ENCODE data around the gene MCUB.

The MCUB gene

DNA sequence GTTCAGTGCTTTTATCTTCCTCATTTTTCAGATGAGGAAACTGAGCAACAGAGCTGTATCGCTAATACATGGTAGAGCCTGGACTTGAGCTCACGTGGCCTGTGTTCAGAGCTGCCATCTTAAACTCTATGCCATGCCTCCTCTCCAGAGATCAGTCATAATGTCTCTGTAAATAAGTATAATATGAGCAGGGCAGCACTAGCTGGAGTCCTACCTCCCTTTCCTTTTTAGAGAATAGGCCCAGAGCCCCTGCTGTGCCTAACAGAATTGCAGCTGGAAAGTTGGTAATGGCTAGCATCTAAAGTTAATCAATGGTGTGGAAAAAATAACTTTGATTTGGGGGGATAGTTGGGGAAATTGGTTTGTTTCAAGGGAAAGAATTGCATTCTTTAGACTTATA is 122.8 kb downstream of the MCUB start:
- H3K4me3 ChIP-seq (ENCODE audit: low read depth, low read length), result no peak overlapping the region
- ChIA-PET POLR2A (no interaction called here), CTCF (interaction anchor here (0.9 kb wide), 1 partner anchor 256 kb away, joined by 5 read pairs; no protein-coding TSS in a partner anchor)
- no peak overlapping the region for H3K27ac ChIP-seq (ENCODE audit: extremely low read depth, low read depth, low read length)
- TF ChIP-seq ZNF549 (tag by site-specific recombination; IDR thresholded peaks at IDR 0.05), result peak; percentile 30; the same call in 1 of the 2 replicates
- no peak for TF ChIP-seq ZNF558 (tag by site-specific recombination; IDR thresholded peaks at IDR 0.05)
- H3K36me3 ChIP-seq (ENCODE audit: control insufficient read depth in 2 of 2, insufficient read depth in 1 of 2, low read length in 2 of 2), result peaks cover 0 to 30% of the 10 kb centered on the region in 2 experiments; a peak in 1 of 3 replicates
- H3K9me3 ChIP-seq (ENCODE audit: control insufficient read depth, insufficient read depth, low read depth, low read length), result no peaks in the 10 kb centered on the region
- no peaks in the 10 kb centered on the region for H3K4me1 ChIP-seq (ENCODE audit: control insufficient read depth, insufficient read depth, low read length)

DNA sequence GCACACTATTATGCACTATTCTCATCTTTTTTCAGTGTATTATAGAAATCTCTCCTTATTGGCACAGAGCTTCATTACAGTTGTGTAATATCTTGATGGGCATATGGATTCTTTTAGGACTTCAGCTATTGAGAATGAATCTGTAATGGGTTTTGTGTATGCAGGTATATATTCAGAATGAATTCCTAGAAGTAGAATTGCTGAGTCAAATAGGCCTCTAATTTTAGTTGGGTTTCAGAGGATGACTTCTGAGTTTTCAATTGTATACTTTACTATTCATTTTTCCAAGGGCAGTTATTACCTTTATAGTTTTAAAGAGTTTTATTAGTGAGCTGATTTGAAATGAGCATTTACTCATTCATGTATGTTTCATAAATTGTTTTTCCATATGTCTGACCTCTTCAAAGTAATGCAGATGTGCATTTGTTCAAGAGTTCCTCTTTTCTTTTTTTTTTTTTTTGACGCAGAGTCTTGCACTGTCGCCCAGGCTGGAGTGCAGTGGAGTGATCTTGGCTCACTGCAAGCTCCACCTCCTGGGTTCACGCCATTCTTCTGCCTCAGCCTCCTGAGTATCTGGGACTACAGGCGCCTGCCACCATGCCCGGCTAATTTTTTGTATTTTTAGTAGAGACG is 123.7 kb downstream of the MCUB start:
- no peak overlapping the region for H3K4me3 ChIP-seq (ENCODE audit: low read depth, low read length)
- no peaks in the 10 kb centered on the region for H3K4me1 ChIP-seq (ENCODE audit: control insufficient read depth, insufficient read depth, low read length)
- TF ChIP-seq ZFP41 (tag by site-specific recombination; IDR thresholded peaks at IDR 0.05; ENCODE audit: borderline replicate concordance) (no peak), ZNF174 (tag by site-specific recombination; IDR thresholded peaks at IDR 0.05) (no peak), ZBTB17 (tag by site-specific recombination; IDR thresholded peaks at IDR 0.05) (no peak), AEBP2 (tag by site-specific recombination; IDR thresholded peaks at IDR 0.05; ENCODE audit: borderline replicate concordance) (no peak), ZNF324 (tag by site-specific recombination; IDR thresholded peaks at IDR 0.05) (no peak), FEZF1 (tag by site-specific recombination; IDR thresholded peaks at IDR 0.05) (no peak), ZNF701 (tag by site-specific recombination; IDR thresholded peaks at IDR 0.05) (no peak), ZNF843 (tag by site-specific recombination; IDR thresholded peaks at IDR 0.05) (no peak), ZNF311 (tag by site-specific recombination; IDR thresholded peaks at IDR 0.05; ENCODE audit: borderline replicate concordance) (no peak), ZNF837 (tag by site-specific recombination; IDR thresholded peaks at IDR 0.05) (no peak)
- TF ChIP-seq, protein P1, sequence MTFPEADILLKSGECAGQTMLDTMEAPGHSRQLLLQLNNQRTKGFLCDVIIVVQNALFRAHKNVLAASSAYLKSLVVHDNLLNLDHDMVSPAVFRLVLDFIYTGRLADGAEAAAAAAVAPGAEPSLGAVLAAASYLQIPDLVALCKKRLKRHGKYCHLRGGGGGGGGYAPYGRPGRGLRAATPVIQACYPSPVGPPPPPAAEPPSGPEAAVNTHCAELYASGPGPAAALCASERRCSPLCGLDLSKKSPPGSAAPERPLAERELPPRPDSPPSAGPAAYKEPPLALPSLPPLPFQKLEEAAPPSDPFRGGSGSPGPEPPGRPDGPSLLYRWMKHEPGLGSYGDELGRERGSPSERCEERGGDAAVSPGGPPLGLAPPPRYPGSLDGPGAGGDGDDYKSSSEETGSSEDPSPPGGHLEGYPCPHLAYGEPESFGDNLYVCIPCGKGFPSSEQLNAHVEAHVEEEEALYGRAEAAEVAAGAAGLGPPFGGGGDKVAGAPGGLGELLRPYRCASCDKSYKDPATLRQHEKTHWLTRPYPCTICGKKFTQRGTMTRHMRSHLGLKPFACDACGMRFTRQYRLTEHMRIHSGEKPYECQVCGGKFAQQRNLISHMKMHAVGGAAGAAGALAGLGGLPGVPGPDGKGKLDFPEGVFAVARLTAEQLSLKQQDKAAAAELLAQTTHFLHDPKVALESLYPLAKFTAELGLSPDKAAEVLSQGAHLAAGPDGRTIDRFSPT (tag by site-specific recombination; IDR thresholded peaks at IDR 0.05), result no peak
- POLR2A ChIA-PET, result no interaction called here
- CTCF ChIA-PET, result interaction anchor here (0.9 kb wide), 1 partner anchor 257 kb away, joined by 5 read pairs; no protein-coding TSS in a partner anchor
- peaks cover 0 to 35% of the 10 kb centered on the region in 2 experiments; a peak in 2 of 3 replicates for H3K36me3 ChIP-seq (ENCODE audit: control insufficient read depth in 2 of 2, insufficient read depth in 1 of 2, low read length in 2 of 2)
- H3K27ac ChIP-seq (ENCODE audit: extremely low read depth, low read depth, low read length), result no peak overlapping the region
- no peaks in the 10 kb centered on the region for H3K9me3 ChIP-seq (ENCODE audit: control insufficient read depth, insufficient read depth, low read depth, low read length)

GRCh38 chr4:109684727-109685126 is 124.7 kb downstream of the MCUB start:
- POLR2A ChIA-PET, result no interaction called here
- H3K9me3 ChIP-seq (ENCODE audit: control insufficient read depth, insufficient read depth, low read depth, low read length), result no peaks in the 10 kb centered on the region
- H3K4me1 ChIP-seq (ENCODE audit: control insufficient read depth, insufficient read depth, low read length), result no peaks in the 10 kb centered on the region
- CTCF ChIA-PET, result no interaction called here
- no peak overlapping the region for H3K4me3 ChIP-seq (ENCODE audit: low read depth, low read length)
- peaks cover 0 to 42% of the 10 kb centered on the region in 2 experiments; a peak in 2 of 3 replicates for H3K36me3 ChIP-seq (ENCODE audit: control insufficient read depth in 2 of 2, insufficient read depth in 1 of 2, low read length in 2 of 2)
- no peak overlapping the region for H3K27ac ChIP-seq (ENCODE audit: extremely low read depth, low read depth, low read length)
- TF ChIP-seq ZNF423 (tag by site-specific recombination; IDR thresholded peaks at IDR 0.05) (no peak), ZNF621 (tag by site-specific recombination; IDR thresholded peaks at IDR 0.05) (no peak), REST (tag by site-specific recombination; IDR thresholded peaks at IDR 0.05) (no peak), KLF17 (tag by site-specific recombination; IDR thresholded peaks at IDR 0.05) (no peak)
- TF ChIP-seq, protein P2, sequence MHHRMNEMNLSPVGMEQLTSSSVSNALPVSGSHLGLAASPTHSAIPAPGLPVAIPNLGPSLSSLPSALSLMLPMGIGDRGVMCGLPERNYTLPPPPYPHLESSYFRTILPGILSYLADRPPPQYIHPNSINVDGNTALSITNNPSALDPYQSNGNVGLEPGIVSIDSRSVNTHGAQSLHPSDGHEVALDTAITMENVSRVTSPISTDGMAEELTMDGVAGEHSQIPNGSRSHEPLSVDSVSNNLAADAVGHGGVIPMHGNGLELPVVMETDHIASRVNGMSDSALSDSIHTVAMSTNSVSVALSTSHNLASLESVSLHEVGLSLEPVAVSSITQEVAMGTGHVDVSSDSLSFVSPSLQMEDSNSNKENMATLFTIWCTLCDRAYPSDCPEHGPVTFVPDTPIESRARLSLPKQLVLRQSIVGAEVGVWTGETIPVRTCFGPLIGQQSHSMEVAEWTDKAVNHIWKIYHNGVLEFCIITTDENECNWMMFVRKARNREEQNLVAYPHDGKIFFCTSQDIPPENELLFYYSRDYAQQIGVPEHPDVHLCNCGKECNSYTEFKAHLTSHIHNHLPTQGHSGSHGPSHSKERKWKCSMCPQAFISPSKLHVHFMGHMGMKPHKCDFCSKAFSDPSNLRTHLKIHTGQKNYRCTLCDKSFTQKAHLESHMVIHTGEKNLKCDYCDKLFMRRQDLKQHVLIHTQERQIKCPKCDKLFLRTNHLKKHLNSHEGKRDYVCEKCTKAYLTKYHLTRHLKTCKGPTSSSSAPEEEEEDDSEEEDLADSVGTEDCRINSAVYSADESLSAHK (tag by site-specific recombination; IDR thresholded peaks at IDR 0.05), result no peak
- TF ChIP-seq, protein P3, sequence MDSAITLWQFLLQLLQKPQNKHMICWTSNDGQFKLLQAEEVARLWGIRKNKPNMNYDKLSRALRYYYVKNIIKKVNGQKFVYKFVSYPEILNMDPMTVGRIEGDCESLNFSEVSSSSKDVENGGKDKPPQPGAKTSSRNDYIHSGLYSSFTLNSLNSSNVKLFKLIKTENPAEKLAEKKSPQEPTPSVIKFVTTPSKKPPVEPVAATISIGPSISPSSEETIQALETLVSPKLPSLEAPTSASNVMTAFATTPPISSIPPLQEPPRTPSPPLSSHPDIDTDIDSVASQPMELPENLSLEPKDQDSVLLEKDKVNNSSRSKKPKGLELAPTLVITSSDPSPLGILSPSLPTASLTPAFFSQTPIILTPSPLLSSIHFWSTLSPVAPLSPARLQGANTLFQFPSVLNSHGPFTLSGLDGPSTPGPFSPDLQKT (IDR thresholded peaks at IDR 0.05; ENCODE audit: borderline replicate concordance, low read depth, low read length), result no peak
